ENCODE data around the gene OR6M1.

Gene OR6M1, protein sequence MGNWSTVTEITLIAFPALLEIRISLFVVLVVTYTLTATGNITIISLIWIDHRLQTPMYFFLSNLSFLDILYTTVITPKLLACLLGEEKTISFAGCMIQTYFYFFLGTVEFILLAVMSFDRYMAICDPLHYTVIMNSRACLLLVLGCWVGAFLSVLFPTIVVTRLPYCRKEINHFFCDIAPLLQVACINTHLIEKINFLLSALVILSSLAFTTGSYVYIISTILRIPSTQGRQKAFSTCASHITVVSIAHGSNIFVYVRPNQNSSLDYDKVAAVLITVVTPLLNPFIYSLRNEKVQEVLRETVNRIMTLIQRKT

DNA sequence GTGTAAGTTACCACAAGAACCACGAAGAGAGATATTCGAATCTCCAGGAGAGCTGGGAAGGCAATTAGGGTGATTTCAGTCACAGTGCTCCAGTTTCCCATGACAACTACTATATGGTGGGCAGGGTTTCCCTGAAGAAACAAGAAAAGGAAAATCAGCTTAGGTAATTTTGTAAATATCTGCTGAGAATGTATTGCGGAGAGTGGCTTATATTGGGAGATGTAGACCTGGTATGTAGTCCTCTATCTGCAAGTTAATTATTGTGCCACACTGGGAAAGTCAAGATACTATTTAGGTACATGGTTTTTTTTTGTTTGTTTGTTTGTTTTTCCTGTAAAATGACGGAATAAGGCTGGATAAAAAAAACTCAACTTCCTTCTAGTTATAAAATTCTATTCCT, at the start of gene OR6M1:
Gene OR6M1 (minus strand): TSS at position 101 of the 400 bp plus-strand sequence. CDS start 0 bp downstream, at position 101.
- no peak for DNase-seq (ENCODE audit: low read depth in 3 of 3)

DNA sequence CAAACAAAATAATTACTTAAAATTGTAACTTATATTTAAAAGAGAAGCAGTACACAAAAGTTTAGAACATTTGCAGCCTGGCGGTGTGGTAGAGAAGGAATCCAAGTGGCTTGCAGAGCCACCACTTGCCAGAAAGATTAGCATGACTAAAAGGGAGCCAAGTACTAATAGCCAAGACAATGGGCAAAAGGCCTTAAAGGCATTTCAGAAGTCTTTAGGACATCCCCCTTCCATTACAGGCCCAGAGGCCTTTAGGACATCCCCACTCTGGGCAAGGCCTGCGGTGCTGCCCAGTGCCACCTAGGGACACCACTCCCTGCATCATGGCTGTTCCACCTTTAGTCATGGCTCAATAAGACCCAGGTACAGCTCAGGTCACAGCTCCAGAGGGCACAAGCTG, 46.9 kb upstream of the OR6M1 start:
- DNase-seq (ENCODE audit: low read depth in 3 of 3): no peak

DNA sequence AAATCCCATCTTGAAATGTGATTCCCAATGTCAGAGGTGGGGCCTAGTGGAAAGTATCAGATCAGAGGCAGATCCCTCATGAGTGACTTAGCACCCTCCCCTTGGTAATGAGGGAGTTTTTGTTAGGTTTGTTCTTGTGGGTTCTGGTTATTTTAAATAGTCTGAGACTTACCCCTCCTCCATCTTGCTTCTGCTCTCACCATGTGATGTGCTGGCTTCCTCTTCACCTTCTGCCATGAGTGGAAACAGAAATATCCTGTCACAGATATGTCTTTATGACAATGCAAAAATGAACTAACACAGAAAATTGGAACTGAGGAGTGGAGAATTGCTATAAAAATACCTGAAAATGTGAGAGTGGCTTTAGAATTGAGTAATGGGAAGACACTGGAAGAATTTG, 46.2 kb upstream of the OR6M1 start:
- no peak for DNase-seq (ENCODE audit: low read depth in 3 of 3)

DNA sequence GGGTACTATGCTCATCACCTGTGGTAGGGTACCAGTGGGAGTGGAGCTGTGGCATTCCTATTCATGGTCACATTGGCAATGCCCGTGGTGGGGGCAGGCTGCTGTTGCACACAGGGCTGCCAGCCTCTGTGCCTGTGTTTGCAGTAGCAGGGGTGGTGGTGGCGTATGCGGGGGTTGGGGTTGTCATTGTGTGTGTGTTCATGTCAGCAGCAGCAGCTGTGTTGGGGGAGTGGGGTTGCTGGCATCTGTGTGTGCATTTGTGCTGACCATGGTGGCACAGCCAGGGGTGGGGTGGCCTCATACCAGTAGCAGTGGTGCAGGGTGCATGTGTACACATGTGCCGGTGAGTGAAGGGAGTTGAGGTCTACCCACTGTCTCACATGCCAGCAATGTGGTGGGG, 45.0 kb upstream of the OR6M1 start:
- DNase-seq (ENCODE audit: low read depth in 3 of 3): no peak

DNA sequence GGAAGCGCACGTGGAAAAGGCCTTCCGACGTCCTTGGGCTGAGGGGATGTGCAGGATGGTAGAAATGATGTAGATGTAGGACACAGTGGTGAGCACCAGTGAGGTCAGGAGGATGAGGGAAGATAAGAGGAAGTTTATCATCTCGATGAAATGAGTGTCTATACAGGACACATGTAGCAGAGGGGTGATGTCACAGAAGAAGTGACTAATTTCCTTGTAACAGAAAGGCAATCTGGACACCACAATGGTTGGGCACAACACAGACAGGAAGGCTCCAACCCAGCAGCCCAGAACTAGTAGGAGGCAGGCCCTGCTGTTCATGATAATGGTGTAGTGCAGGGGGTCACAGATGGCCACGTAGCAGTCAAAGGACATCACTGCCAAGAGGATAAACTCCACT, 35.0 kb upstream of the OR6M1 start:
- no peak for DNase-seq (ENCODE audit: low read depth in 3 of 3)

DNA sequence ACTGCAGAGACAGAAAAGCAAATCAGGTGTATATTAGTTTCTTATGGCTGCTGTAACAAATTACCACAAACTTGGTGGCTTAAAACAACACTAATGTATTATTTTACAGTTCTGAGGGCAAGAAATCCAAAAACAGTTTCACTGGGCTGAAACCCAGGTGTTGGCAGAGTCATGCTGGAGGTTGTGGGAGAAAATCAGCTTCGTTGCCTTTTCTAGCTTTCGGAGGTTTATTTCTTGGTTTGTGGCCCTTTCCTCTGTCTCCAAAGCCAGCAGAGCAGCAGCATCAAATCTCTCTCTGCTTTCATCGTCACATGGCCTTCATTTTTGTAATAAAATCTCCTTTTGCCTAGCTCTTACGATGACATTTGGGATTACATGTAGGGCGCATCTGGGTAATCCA, 33.0 kb upstream of the OR6M1 start:
- no peak for DNase-seq (ENCODE audit: low read depth in 3 of 3)

DNA sequence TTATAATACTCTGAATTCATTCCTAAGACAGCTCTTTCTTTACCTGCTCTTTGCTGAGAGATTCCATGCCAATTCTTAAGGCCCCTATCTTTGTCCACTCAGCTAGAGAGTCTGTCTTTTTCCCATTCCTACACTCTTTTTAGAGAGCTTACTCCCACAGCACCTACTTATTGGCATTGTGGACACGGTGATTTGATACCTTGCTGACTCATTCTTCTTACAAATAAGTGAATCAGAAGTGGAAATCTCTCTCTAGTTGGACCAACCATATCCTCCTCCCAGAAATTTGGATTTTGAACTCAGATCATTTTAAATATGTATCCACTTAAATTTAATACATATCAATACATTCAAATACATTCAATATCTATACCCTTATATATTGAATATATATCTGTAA, 32.5 kb upstream of the OR6M1 start:
- no peak for DNase-seq (ENCODE audit: low read depth in 3 of 3)

DNA sequence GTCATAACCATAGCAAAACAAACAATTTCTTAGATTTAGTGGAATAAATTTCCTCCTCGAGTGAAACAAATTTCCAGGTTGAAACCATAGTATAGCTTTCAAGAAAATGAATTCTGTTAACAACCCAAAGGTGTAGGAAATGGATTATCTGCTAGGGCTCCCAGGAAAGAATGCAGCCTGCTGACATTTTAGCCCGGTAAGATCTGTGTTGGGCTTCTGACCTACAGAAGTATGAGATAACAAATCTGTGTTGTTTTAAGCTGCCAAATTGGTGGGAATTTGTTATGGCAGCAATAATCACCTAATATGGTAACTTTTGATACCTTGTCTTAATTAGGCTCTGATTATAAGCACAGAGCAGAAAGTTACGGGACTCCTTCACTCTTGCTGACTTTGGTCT, 32.0 kb upstream of the OR6M1 start:
- no peak for DNase-seq (ENCODE audit: low read depth in 3 of 3)

DNA sequence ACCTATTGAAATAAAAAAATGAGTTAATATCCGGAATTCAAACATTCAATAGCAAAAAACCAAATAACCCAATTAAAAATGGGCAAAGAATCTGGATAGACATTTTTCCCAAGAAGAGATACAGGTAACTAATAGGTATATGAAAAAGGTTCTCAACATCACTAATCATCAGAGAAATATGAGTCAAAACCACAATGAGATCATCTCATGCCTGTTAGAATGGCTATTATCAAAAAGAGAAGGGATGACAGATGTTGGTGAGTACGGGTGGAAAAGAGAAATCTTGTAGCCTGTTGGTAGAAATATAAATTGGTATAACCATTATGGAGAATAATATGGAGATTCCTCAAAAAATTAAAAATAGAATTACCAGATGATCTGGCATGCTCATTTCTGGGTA, 26.9 kb upstream of the OR6M1 start:
- DNase-seq (ENCODE audit: low read depth in 3 of 3): no peak

DNA sequence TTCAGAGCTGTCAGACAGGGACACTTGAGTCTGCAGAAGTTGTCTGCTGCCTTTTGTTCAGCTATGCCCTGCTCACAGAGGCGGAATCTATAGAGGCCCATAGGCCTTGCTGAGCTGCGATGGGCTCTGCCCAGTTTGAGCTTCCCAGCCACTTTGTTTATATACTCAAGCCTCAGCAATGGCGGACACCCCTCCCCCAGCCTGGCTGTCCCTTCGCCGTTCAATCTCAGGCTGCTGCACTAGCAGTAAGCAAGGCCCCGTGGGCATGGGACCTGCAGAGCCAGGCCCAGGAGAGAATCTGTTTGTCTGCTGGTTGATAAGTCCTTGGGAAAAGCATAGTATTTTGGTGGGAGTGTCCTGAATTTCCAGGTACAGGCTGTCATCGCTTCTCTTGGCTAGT, 23.6 kb upstream of the OR6M1 start:
- no peak for DNase-seq (ENCODE audit: low read depth in 3 of 3)

DNA sequence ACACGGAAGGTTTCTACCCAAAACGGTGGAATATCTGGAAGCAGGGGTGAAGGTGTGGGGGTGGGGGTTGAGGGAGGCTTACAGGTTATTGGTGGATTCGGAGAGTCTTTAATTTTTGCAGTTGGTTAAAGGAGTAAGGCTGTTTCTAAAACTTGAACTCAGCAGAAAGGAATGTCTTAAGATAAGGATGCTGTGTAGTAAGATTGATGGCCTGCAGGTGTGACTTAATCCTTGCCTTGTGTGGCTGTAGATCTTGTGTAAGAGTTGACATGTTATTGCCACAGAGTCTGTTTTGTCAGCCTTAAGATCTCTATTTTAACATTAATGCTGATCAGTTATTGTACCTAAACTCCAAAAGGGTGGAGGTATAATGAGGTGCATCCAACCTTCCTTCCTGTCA, 16.4 kb upstream of the OR6M1 start:
- no peak for DNase-seq (ENCODE audit: low read depth in 3 of 3)

DNA sequence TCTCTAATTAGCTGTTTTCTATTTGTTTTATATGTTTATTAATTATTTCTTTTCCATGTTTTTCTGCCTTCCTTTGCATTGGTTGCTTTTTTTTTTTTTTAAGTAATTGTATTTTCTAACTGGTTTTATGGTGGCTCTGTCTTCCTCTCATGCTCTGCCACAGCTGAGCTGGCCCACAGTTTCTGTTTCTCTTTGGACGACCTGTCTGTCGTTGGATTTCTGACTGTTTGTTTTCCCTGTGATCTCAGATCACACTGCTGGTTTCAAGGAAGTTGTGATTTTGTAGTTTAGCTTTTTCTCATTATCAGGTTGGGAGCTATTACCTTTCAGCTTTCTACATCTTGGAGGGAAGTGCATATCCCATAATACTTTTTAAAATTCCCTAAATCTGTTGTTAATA, 15.9 kb upstream of the OR6M1 start:
- DNase-seq (ENCODE audit: low read depth in 3 of 3): no peak

DNA sequence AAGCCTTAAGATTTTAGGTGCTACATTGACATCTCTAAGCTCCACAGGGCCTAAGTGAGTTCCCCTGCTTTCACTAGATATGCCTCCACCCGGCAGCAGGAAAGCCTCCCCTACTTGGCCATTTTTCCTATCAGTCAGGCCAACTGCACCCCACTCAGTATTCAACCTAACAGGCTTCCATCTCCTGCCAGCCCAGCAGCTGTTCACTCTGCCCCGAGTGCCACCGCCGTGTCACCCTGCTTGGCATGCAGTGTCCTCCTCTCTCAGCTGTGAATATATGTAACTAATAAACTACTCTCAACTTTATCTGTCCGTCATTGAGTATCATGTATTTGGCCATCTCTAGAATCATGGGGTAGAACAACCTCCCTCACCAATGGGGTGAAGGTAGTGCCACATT, 9.0 kb upstream of the OR6M1 start:
- DNase-seq (ENCODE audit: low read depth in 3 of 3): no peak

DNA sequence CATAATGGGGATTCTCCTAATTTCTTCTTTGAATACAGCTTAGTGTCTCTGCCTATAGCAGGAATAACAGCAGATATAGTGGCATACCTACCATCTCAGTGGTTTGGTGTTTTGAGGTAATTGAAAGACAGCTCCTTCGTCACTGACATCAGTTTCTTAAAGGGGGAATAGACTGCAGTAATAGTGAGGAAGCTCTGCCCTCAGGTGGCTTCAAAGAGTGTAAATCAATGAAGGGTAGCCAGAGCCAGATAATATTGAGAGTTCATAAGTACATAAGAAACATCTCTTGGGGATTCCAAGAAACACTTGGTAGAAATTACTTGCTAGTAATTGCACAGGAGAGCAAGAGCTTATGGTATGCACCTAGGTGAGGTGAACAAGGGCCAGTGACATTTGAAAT, 4.4 kb downstream of the OR6M1 start:
- no peak for DNase-seq (ENCODE audit: low read depth in 3 of 3)

DNA sequence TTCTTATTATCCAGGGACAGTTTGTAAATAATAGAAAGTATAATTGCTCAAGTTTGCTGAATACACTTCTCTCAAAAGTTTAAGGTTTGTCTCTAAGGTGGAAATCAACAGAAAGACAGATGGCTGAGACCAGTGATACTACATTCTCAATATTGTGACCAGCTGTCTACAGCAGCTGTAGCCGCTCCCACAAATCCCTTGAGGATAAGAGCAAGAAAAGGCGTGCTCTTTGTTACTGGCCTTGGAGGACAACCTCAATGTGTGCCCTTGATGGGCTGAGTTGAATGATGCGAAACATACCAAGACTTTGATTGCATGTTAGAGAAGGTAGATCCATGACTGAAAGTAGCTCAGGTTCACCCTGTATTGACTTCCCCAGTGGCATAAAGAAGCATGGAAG, 6.1 kb downstream of the OR6M1 start:
- no peak for DNase-seq (ENCODE audit: low read depth in 3 of 3)

DNA sequence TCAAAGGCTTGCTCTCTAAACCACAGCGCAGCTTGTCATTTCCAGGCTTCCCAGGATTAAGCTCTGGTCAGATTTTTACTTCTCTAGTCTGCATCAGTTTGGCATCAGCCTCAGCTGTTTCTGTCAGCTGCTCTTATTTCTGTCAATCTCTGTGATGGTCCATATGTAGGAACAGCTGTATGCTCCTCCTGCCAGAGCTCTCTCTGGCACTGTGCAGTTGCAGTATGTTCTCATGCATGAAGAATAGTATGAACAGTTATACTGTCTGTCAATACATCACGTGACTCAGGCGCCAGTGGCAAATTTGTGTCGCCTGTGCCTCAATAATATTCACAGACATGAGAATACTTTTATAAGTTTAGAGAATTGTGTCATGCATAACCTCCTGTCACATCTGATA, 6.7 kb downstream of the OR6M1 start:
- no peak for DNase-seq (ENCODE audit: low read depth in 3 of 3)

DNA sequence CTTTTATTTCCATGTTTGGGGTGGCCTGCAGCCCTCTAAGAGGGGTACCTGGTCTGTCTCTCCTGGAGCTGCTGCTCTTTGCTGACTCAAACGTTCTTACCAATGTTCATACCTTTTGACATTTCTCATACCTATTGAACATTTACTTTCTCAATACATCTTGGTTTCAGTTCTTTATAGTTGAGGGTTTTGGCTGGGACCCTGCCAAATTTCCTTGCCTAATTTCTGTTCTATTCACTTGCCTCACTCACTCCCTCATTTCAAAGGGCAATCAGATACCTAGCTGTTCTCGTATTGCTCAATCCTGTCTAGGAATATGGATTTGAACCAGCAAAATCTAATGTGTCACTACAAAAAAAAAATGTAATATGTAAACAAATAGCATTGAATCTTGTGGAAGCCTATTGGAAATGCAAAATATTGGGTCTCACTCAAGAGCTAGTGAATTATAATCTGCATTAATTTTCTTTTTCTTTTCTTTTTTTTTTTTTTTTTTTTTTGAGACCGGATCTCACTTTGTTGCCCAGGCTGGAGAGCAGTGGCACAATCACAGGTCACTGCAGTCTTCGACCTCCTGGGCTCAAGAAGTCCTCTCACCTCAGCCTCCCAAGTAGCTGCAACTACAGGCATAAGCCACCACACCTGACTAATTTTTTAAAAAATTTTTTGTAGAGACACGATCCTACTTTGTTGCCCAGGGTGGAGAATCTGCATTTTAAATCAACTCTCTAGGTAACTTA, 7.5 kb downstream of the OR6M1 start:
- DNase-seq (ENCODE audit: low read depth in 3 of 3): no peak

DNA sequence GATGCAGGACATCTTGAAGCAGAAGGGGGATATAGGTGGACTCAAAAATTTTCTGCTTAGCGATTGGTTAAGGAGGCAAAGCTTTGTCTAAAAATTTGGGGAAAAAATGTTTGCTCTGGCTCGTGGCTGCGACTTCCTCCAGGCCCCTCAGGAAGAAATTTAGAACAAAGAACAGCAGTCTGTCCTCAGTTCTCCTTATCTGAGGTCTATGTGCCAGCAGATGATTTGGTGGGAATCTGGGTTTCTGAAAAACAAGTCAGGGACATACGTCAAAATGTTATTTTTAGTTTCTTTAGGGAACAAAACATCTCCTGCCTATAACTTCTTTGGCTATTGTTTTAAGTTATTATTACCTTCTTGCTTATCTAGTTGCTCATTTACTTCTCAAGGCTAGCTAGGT, 8.1 kb downstream of the OR6M1 start:
- DNase-seq (ENCODE audit: low read depth in 3 of 3): no peak

DNA sequence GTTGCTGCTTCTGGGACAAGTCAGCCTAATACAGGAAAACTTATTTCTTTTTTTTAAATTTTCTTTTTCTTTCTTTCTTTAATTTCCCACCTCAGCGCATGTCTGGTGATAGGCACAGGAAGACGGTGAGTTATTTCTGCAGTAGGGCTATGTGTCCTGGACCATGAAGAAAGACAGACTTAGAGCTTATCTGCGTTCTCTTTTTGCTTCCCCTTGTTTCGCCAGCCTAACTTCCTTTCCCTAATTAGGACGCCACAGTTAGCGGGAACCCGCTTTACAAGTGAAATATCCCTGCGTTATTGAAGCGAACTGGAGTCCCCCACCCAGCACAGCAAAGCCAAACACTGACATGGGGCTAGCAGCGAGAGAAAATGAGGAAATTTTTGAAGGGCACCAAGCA, 8.6 kb downstream of the OR6M1 start:
- no peak for DNase-seq (ENCODE audit: low read depth in 3 of 3)

DNA sequence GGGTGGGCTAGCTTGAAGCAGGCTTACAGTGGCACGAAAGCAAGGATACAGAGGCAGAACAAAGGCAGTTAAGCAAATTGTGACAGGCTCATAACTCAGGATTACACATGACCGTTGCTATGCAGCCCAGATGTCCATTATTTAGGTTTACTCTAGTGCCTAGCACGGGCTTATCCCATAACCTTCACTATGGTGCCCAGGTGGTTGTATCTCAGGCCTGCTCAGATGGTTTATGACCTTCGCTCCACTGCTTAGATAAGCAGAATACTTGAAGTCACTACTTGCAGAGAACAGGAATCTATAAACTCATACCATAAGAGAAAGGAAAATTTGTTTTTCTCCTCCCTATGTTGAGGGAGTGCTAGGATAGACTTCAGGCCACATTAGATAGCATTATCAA, 9.0 kb downstream of the OR6M1 start:
- DNase-seq (ENCODE audit: low read depth in 3 of 3): no peak

DNA sequence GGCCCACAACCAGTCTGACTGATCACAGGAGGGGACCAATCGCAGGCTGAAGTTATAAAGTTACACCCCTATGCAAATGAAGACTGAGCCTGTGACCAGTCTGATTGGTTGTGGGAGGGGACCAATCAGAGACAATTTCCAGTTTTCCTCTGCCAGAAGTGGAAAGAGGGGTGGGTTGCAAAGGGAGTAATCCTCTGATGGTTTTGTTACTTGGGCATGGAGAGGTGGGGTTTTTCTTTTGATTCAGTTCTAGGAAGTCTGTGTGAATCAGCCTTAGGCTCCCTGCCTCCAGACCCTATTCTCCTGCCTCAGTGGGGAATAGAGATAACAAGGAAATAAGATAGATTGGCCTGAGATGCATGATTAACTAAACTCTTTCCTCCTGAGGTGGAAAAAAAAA, 9.9 kb downstream of the OR6M1 start:
- no peak for DNase-seq (ENCODE audit: low read depth in 3 of 3)

DNA sequence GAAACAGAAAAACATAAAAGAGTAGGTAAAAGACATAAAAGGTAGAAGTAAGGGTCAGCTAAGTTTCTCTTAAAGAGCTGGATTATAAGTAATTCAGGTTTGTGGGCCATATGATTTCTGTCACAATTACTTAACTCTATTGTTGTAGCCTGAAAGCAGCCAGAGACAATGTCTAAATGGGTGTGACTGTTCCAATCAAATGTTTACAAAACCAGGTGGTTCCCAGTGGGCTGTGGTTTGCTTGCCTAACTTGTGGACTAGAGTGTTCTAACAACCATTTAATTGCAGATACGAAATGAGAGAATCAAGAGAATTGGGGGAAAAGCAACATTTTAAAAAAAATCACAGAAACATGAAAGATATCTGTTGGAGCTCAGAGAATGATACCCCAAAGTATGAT, 22.6 kb downstream of the OR6M1 start:
- no peak for DNase-seq (ENCODE audit: low read depth in 3 of 3)

DNA sequence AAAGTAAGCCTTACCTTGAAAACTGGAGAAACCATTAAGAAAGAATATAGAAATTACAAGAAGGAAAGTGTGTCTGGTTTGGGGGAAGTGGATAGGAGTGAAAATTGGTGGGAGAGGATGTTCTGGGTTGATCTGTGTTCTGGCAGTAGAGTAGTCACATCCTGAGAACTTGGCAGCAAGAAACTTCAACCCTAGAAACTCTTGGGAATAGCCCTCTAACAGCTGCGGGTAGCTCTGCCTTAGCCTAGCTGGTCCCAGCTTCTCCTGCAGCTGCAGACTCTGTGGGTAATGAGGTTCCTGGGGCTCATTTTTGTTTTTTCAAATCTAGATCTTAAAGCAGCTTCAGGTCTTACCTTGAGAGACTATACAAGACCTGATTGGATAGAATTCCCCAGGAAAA, 27.6 kb downstream of the OR6M1 start:
- DNase-seq (ENCODE audit: low read depth in 3 of 3): no peak

All from stimulated activated CD4-positive, alpha-beta T cell treated with anti-CD3 and anti-CD28 coated beads, TNF-alpha, amount 100 ng/mL, for 24 hours (primary cell).